SH-SY5Y (cell line): ENCODE results near the gene PRAMEF1.

Source experiments
- GATA2 ChIP-seq: IDR thresholded peaks from 2 replicates; pipeline ENCODE4 v1.6.1; 2011; ENCODE audit warnings: mild to moderate bottlenecking, low read depth, low read length
- GATA3 ChIP-seq: IDR thresholded peaks from 2 replicates; pipeline ENCODE4 v1.6.1; 2011; ENCODE audit warnings: low read depth, mild to moderate bottlenecking, low read length, moderate library complexity

PRAMEF1 gene

DNA sequence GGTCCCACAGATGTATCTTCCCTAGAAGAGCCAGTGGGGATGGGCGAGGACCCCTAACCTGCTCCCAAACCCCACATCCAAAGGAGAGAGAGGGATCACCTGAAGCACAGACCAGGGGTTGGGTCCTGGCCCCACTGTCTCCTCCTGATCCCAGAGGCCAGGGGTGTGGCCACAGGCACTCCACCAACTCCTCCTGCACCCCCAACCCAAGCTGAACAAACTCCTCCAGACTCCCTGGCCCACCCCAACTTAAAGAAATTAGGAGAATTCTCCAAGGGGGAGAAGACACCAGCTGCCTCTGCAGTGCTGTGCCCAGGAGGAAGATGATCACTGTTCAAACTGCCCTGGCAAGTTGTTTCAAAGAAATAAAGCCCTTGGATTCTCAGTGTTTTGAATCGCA is 22.2 kb upstream of the PRAMEF1 start:
- TF ChIP-seq GATA2 = no peak
- TF ChIP-seq GATA3 = no peak

- TF ChIP-seq GATA3 (no peak), GATA2 (no peak)
Observed at GRCh38 chr1:12769976-12770505, 21.2 kb upstream of the PRAMEF1 start.

GRCh38 chr1:12770620-12771019 is 20.6 kb upstream of the PRAMEF1 start:
- TF ChIP-seq GATA2 = no peak
- no peak for TF ChIP-seq GATA3

DNA sequence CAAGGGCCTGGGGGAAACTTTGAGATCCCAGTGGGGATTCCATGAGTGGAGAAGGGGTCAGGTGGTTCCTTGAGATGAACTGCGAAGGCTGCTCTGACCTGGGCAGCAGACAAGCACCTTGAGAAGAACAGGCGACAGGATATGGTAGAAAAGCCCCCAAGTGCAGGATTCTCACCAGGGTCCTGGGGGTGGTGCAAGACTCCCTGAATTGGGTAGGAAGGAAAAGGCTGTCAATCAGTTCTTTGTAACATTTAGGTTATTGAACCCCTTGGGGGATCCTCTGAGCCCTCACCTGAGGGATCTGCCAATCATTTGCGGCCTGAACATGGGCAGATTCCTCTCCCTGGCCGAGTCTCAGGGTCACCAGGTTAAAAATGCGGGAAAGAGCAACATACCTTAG is 20.0 kb upstream of the PRAMEF1 start:
- TF ChIP-seq GATA3 (no peak), GATA2 (no peak)

DNA sequence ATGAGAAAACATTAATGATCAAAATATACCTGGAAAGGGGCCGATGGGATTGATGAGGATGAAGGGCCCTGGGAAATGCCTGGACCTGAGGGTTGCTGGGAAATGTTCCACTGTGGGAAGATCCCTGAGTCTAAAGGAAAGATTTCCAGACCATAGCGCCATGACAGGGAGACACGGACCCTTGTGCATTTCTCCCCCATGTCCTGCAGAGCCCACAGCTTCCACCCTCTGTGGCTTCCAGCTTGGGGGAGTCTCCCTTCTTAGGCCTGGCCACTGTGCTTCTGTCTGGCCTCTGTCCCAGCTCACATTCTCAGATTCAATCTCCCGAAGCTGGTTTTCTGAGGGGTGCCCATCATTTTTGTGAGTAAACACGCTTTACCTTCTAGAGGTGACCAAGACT is 18.7 kb upstream of the PRAMEF1 start:
- TF ChIP-seq GATA2 (no peak), GATA3 (no peak)

- TF ChIP-seq GATA3 (no peak), GATA2 (no peak)
Observed at GRCh38 chr1:12773438-12773837, 17.8 kb upstream of the PRAMEF1 start, which contains the start of gene PRAMEF12. TSS of gene PRAMEF12 (plus strand) at chr1:12773738. CDS start at chr1:12774868, 1,130 bp downstream.

DNA sequence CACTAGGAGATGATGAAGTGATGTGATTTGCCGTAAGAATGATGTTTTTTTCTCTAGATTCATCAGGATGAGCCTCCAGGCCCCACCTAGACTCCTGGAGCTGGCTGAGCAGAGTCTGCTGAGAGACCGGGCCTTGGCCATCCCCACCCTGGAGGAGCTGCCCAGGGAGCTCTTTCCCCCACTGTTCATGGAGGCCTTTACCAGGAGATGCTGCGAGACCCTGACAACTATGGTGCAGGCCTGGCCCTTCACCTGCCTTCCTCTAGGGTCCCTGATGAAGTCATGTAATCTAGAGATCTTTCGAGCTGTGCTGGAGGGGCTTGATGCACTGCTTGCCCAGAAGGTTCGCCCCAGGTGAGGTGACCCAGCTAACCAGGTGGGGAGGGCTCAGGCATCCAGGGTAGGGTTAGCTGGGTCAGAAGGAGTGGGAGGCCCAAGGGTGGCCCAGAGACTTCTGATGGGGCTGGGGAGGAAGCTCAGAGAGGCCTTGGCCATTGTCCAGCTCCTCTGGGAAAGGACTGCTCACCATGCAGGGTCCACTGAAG is 16.3 kb upstream of the PRAMEF1 start:
- TF ChIP-seq GATA2 (no peak), GATA3 (no peak)

DNA sequence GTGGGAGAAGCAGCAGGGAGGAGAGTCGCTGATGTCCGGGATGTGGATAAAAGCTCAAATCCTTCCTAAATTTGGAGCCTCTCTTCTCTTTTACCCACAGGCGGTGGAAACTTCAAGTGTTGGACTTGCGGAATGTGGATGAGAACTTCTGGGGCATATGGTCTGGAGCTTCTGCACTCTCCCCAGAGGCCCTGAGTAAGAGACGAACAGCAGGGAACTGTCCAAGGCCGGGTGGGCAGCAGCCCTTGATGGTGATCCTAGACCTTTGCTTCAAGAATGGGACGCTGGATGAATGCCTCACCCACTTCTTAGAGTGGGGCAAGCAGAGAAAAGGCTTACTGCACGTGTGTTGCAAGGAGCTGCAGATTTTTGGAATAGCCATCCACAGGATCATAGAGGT is 15.8 kb upstream of the PRAMEF1 start:
- TF ChIP-seq GATA2 (no peak), GATA3 (no peak)

DNA sequence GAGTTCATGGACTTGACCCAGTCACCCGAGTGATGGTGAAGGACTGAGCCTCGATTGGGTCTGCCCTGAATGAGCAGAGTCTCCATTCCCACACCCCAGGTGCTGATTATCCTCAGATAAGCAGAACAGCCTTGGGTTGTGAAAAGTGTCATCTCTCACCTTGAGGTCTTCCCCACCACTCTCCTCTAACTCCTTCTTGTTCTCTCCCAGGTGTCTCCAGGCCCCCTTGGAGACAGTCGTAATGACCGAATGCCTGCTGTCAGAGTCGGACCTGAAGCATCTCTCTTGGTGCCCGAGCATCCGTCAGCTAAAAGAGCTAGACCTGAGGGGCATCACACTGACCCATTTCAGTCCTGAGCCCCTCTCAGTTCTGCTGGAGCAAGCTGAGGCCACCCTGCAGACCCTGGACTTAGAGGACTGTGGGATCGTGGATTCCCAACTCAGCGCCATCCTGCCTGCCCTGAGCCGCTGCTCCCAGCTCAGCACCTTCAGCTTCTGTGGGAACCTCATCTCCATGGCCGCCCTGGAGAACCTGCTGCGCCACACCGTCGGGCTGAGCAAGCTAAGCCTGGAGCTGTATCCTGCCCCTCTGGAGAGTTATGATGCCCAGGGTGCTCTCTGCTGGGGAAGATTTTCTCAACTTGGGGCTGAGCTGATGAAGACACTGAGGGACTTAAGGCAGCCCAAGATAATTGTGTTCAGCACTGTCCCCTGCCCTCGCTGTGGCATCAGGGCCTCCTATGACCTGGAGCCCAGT is 14.2 kb upstream of the PRAMEF1 start:
- TF ChIP-seq GATA2 (no peak), GATA3 (no peak)

DNA sequence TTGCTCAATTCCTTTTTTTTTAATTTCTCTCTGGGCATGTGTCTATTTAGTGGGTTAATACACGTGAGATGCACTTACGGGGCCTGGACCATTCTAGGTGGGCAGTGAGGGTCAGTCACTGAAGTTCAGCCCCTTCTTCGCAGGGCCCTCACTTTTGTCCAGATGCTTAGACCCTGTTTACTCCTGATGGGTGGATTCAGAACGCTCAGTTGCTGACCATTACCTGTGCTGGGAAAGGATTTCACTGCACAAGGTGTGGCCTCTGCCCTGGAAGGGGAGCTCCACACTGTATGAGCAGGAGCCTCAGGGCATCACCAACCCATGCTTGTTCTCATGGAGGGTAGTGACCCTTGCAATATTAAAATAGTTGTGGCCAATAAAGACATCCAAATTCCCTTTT is 13.1 kb upstream of the PRAMEF1 start:
- TF ChIP-seq GATA3 (no peak), GATA2 (no peak)

DNA sequence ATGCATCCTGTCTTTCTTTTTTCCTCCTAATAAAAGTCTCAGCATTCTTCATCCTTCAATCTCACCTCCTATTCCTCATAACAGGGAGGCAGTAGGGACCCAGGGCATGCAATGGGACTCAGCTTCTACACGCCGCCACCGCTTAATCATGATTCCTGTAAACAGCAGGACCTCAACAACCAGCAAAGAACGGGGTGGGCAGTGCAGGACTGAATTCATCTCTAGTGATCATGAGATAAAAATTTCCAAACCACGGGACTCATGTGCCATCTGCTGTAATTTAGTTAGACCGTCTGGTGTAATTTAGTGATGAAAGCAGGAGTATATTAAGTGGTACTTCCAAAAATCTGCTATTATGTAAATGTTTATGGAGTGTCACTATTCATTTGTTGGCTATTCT is 12.3 kb upstream of the PRAMEF1 start:
- TF ChIP-seq GATA2 (0 out of 2 replicates have a peak, but pooled peaks have one; percentile 23), GATA3 (no peak)

GRCh38 chr1:12798911-12799310 is 7.7 kb downstream of the PRAMEF1 start:
- TF ChIP-seq GATA3 (no peak), GATA2 (no peak)

DNA sequence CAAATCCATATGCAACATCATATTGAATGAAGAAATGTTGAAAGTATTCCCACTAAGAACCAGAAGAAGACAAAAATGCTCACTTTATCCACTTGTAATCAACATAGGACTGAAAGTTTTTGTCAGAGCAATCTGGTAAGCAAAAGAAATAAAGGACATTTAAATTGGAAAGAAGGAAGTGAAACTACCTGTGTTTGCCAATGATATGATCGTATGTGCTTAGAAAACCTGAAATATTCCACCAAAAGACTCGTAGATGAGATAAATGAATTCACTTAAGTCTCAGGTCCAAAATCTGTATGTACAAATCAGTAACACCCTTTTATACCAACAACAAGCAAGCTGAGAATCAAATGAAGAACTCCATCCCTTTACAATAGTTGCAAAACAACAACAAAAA is 8.5 kb downstream of the PRAMEF1 start:
- TF ChIP-seq GATA2 (no peak), GATA3 (no peak)

- TF ChIP-seq GATA3 = no peak
- TF ChIP-seq GATA2 = no peak
Observed at GRCh38 chr1:12809933-12810332, 18.7 kb downstream of the PRAMEF1 start.
